ENCODE data around the gene DYNLRB1. TPM values are rescaled to one million over a fixed set of nuclear protein-coding genes. Genes with fewer than 3 reads are reported as not detected.

DYNLRB1 gene
- total and polyA plus RNA-seq, 2 donors (not counting 3 experiments of a cell fraction or from before 2014, with no cell fraction given): 142 to 245 TPM

DNA sequence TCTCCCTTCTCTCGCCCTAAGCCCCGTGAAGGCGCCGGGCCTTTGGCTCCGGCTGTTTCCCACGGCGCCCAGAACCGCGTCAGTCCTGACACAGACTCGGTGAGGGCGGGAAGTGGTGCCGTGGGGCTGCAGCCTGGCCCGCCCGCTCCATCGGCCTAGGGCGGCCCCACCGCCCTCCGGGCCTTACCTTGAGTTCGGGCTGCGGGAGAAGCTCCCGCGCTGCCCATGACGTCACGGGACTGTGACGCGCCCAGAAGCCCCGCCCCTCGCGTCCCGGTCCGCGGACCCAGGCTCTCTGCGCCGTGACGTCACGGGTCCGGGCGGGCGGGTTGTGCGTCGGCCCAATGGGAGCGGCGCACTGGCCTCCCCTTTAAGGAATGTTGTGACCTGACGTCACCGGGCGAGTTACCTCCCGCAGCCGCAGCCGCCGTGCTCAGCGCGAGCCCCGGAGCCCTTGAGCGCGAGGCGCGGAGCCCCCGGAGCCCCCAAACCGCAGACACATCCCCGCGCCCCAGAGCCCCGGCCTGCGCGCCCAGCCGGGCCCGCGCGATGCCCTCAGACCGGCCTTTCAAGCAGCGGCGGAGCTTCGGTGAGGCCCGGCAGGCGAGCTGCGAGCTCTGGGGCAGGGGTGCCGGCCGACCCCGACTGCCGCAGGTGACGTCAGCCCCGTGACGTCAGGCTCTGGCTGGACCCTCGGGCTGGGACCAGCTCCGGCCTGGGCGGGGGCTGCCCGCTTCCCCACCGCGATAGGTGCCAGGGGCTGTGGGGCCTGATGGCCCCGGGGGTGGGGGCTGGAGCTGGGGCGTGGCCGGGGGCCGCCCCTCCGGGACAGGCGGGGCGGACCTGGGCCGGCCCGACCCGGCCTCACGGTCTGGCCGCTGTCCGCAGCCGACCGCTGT is 42.3 kb downstream of the DYNLRB1 start, which contains the start of gene MAP1LC3A:
Gene MAP1LC3A, plus strand, starts transcription at position 399 of the 899 bp plus-strand sequence. Its CDS starts 151 bp downstream, at position 550.
- H3K4me3 ChIP-seq (replicated peaks in 1 of 3; ENCODE audit: insufficient read depth in 1 of 3, low read depth in 1 of 3, low read length in 3 of 3): peak within 1 kb of the TSS; percentile 60 to 92 (median 73)
- H3K27ac ChIP-seq (ENCODE audit: insufficient read depth, low read depth, low read length): peak within 1 kb of the TSS; percentile 77
- dilution Hi-C loops (cut with MboI; ENCODE audit: extremely low pct_ligation_motif_present, low sequenced_read_pairs) (no loop called here), intact Hi-C loops (cut with micrococcal nuclease) (loop anchor here (2.0 kb wide), 1 partner anchor 150 kb away; no protein-coding TSS in a partner anchor)
- ChIA-PET CTCF (interaction anchor here (0.7 to 3.1 kb wide), 11 partner anchors 13 to 368 kb away, joined by 3 to 10 read pairs (median 4); partner anchors contain the start of gene TP53INP2), POLR2A (interaction anchor here (1.2 kb wide), 1 partner anchor 145 kb away, joined by 4 read pairs; the partner anchor contains the start of gene TP53INP2)
- TF ChIP-seq POLR2AphosphoS5 (IDR thresholded peaks at IDR 0.05; ENCODE audit: insufficient read depth, low read depth, low read length) (peak; percentile 27), MAX (IDR thresholded peaks at IDR 0.05; ENCODE audit: insufficient read depth, insufficient read length) (no peak)
- no peaks in the 10 kb centered on the region for H3K9me1 ChIP-seq (replicated peaks; ENCODE audit: control insufficient read depth, extremely low read depth, insufficient read depth, low read length)
- DNase-seq (ENCODE audit: low read depth, low spot score) (peak; percentile 93), FAIRE-seq (peak; percentile 89)
- no peaks in the 10 kb centered on the region for H3K27me3 ChIP-seq (ENCODE audit: control insufficient read depth in 2 of 2, insufficient read depth in 2 of 2, low read length in 2 of 2)
- no peaks in the 10 kb centered on the region for H3K9me3 ChIP-seq (replicated peaks; ENCODE audit: control insufficient read depth, insufficient read depth, low read length)
- no peaks in the 10 kb centered on the region for H3K79me2 ChIP-seq (ENCODE audit: control insufficient read depth, insufficient read depth, low read length)
- H4K20me1 ChIP-seq (replicated peaks; ENCODE audit: control insufficient read depth, extremely low read depth, insufficient read depth, low read length): no peaks in the 10 kb centered on the region
- BruUV-seq (replicated peaks): no TSS peak
- H3K9ac ChIP-seq (replicated peaks; ENCODE audit: extremely low read depth, insufficient read depth, low read length): peak within 1 kb of the TSS; percentile 83
- peak within 1 kb of the TSS; percentile 83 for H2AFZ ChIP-seq (ENCODE audit: low read depth, low read length)
- H3K36me3 ChIP-seq (ENCODE audit: control insufficient read depth in 2 of 2, extremely low read depth in 1 of 2, insufficient read depth in 2 of 2, low read length in 2 of 2): no peaks in the 10 kb centered on the region
- H3K4me2 ChIP-seq (ENCODE audit: insufficient read depth, low read length): peak within 1 kb of the TSS; percentile 46
- H3K4me1 ChIP-seq (ENCODE audit: control insufficient read depth, extremely low read depth, insufficient read depth, low read length): no peaks in the 10 kb centered on the region
